Measurements from ENCODE around the gene TOPAZ1. TPM values are rescaled to one million over a fixed set of nuclear protein-coding genes. Genes with fewer than 3 reads are reported as not detected.

Gene TOPAZ1
- total and polyA plus RNA-seq, 9 of the 15 experiments (the other 6 are each of a cell fraction or from before 2014, with no cell fraction given), result 0.01 TPM; not detected in 8

DNA sequence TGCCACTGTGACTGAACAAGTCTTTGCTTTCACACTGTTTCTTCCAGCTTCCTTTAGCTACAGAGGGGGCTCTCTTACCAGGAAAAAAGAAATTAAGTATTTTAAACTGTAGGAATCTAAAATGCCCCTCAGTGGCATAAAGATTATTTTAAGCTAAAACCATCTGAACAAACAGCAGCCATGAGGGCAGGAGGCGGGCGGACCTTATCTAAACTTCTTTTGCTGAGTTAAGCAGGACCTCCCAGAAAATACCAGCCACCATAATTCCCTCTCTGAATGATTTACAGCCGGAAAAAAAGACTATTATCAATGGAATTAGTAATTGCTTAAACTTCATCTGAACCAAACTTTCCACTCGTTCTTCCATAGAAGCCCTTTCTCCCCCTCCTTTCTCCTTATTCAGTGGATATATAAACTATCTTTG is 5.2 kb upstream of the TOPAZ1 start (continued):
- no peak; the same call in 1 of the 2 replicates for TF ChIP-seq CXXC5 (CRISPR knock-in tag; IDR thresholded peaks at IDR 0.05)
- TF ChIP-seq, protein P1, sequence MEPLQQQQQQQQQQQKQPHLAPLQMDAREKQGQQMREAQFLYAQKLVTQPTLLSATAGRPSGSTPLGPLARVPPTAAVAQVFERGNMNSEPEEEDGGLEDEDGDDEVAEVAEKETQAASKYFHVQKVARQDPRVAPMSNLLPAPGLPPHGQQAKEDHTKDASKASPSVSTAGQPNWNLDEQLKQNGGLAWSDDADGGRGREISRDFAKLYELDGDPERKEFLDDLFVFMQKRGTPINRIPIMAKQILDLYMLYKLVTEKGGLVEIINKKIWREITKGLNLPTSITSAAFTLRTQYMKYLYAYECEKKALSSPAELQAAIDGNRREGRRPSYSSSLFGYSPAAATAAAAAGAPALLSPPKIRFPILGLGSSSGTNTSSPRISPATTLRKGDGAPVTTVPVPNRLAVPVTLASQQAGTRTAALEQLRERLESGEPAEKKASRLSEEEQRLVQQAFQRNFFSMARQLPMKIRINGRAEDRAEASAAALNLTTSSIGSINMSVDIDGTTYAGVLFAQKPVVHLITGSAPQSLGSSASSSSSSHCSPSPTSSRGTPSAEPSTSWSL (CRISPR knock-in tag; IDR thresholded peaks at IDR 0.05; ENCODE audit: borderline replicate concordance), result no peak
- TF ChIP-seq, protein P2, sequence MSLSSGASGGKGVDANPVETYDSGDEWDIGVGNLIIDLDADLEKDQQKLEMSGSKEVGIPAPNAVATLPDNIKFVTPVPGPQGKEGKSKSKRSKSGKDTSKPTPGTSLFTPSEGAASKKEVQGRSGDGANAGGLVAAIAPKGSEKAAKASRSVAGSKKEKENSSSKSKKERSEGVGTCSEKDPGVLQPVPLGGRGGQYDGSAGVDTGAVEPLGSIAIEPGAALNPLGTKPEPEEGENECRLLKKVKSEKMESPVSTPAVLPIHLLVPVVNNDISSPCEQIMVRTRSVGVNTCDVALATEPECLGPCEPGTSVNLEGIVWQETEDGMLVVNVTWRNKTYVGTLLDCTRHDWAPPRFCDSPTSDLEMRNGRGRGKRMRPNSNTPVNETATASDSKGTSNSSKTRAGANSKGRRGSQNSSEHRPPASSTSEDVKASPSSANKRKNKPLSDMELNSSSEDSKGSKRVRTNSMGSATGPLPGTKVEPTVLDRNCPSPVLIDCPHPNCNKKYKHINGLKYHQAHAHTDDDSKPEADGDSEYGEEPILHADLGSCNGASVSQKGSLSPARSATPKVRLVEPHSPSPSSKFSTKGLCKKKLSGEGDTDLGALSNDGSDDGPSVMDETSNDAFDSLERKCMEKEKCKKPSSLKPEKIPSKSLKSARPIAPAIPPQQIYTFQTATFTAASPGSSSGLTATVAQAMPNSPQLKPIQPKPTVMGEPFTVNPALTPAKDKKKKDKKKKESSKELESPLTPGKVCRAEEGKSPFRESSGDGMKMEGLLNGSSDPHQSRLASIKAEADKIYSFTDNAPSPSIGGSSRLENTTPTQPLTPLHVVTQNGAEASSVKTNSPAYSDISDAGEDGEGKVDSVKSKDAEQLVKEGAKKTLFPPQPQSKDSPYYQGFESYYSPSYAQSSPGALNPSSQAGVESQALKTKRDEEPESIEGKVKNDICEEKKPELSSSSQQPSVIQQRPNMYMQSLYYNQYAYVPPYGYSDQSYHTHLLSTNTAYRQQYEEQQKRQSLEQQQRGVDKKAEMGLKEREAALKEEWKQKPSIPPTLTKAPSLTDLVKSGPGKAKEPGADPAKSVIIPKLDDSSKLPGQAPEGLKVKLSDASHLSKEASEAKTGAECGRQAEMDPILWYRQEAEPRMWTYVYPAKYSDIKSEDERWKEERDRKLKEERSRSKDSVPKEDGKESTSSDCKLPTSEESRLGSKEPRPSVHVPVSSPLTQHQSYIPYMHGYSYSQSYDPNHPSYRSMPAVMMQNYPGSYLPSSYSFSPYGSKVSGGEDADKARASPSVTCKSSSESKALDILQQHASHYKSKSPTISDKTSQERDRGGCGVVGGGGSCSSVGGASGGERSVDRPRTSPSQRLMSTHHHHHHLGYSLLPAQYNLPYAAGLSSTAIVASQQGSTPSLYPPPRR (CRISPR knock-in tag; IDR thresholded peaks at IDR 0.05; ENCODE audit: borderline replicate concordance), result no peak
- no peak for TF ChIP-seq STAG1 (CRISPR knock-in tag; IDR thresholded peaks at IDR 0.05; ENCODE audit: borderline replicate concordance)
- no peak for TF ChIP-seq MTF1 (CRISPR knock-in tag; IDR thresholded peaks at IDR 0.05; ENCODE audit: borderline replicate concordance)
- TF ChIP-seq, protein P3, sequence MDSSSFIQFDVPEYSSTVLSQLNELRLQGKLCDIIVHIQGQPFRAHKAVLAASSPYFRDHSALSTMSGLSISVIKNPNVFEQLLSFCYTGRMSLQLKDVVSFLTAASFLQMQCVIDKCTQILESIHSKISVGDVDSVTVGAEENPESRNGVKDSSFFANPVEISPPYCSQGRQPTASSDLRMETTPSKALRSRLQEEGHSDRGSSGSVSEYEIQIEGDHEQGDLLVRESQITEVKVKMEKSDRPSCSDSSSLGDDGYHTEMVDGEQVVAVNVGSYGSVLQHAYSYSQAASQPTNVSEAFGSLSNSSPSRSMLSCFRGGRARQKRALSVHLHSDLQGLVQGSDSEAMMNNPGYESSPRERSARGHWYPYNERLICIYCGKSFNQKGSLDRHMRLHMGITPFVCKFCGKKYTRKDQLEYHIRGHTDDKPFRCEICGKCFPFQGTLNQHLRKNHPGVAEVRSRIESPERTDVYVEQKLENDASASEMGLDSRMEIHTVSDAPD (CRISPR knock-in tag; IDR thresholded peaks at IDR 0.05), result no peak
- TF ChIP-seq, protein P4, sequence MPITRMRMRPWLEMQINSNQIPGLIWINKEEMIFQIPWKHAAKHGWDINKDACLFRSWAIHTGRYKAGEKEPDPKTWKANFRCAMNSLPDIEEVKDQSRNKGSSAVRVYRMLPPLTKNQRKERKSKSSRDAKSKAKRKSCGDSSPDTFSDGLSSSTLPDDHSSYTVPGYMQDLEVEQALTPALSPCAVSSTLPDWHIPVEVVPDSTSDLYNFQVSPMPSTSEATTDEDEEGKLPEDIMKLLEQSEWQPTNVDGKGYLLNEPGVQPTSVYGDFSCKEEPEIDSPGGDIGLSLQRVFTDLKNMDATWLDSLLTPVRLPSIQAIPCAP (CRISPR knock-in tag; IDR thresholded peaks at IDR 0.05; ENCODE audit: borderline replicate concordance), result no peak
- peak; percentile 84 for TF ChIP-seq NFRKB (IDR thresholded peaks at IDR 0.05; ENCODE audit: low read depth)
- peak; percentile 52 for TF ChIP-seq SMARCA4 (IDR thresholded peaks at IDR 0.05)
- TF ChIP-seq HNRNPLL (IDR thresholded peaks at IDR 0.05; ENCODE audit: low read depth, low read length, poor library complexity, severe bottlenecking), result no peak
- peak; percentile 70; the same call in 1 of the 2 replicates for TF ChIP-seq POLR2H (tag; IDR thresholded peaks at IDR 0.05; ENCODE audit: low read depth)
- peak; percentile 7; the same call in 1 of the 2 replicates for TF ChIP-seq ELF1 (tag; IDR thresholded peaks at IDR 0.05)
- TF ChIP-seq RAD21 (CRISPR knock-in tag; conservative IDR thresholded peaks at IDR 0.05 in 1 of 2, IDR thresholded peaks at IDR 0.05 in 1 of 2), result no peak
- TF ChIP-seq, protein P5, sequence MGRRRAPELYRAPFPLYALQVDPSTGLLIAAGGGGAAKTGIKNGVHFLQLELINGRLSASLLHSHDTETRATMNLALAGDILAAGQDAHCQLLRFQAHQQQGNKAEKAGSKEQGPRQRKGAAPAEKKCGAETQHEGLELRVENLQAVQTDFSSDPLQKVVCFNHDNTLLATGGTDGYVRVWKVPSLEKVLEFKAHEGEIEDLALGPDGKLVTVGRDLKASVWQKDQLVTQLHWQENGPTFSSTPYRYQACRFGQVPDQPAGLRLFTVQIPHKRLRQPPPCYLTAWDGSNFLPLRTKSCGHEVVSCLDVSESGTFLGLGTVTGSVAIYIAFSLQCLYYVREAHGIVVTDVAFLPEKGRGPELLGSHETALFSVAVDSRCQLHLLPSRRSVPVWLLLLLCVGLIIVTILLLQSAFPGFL (CRISPR knock-in tag; IDR thresholded peaks at IDR 0.05), result no peak
- no peak for TF ChIP-seq KDM4B (IDR thresholded peaks at IDR 0.05; ENCODE audit: borderline replicate concordance in 2 of 2, low read depth in 1 of 2)
- no peak for TF ChIP-seq MIER1 (IDR thresholded peaks at IDR 0.05; ENCODE audit: low read depth)
- no peak for TF ChIP-seq ZNF696 (CRISPR knock-in tag; conservative IDR thresholded peaks at IDR 0.05)
- peak; percentile 11; the same call in 1 of the 2 replicates for TF ChIP-seq SMARCE1 (IDR thresholded peaks at IDR 0.05)
- TF ChIP-seq ZNF239 (CRISPR knock-in tag; IDR thresholded peaks at IDR 0.05), result no peak

All from K562 (cell line).